ENCODE measurements around the gene INHBB.

GRCh38 chr2:120302301-120302700 is 43.6 kb upstream of the INHBB start:
- TF ChIP-seq CTCF (IDR thresholded peaks at IDR 0.05) (no peak), POLR2A (IDR thresholded peaks at IDR 0.05) (no peak), EP300 (IDR thresholded peaks at IDR 0.05) (no peak), POLR2AphosphoS5 (IDR thresholded peaks at IDR 0.05) (no peak)

Data from stomach (tissue), 4 donors.